Fibroblast of lung (primary cell): Measurements from ENCODE around the gene AURKB. TPM values are rescaled to one million over a fixed set of nuclear protein-coding genes. Genes with fewer than 3 reads are reported as not detected.

ENCODE experiments used
- DNase-seq, 2 donors: peaks; one replicate each; pipeline versions ENCODE4 v3.0.0 to v3.0.0-alpha.2; 2010; ENCODE audit warnings: low read depth in 2 of 2
- H2AFZ ChIP-seq: 2 replicates; pipeline ENCODE4 v1.5.1; 2012; ENCODE audit warnings: low read length, control low read depth, inconsistent platforms
- H3K27ac ChIP-seq: 2 replicates; pipeline ENCODE4 v1.5.1; 2011; ENCODE audit warnings: low read length, control low read depth; ENCODE audit not compliant: insufficient read depth
- H3K27me3 ChIP-seq: 2 replicates; pipeline ENCODE4 v1.5.1; 2011; ENCODE audit warnings: mild to moderate bottlenecking, low read length; ENCODE audit not compliant: control insufficient read depth, insufficient read depth
- H3K36me3 ChIP-seq: 2 replicates; pipeline ENCODE4 v1.5.1; 2011; ENCODE audit warnings: low read length; ENCODE audit not compliant: control insufficient read depth, insufficient read depth
- H3K4me1 ChIP-seq: 2 replicates; pipeline ENCODE4 v1.5.1; 2011; ENCODE audit warnings: low read length; ENCODE audit not compliant: control insufficient read depth, insufficient read depth; ENCODE audit errors: extremely low read depth
- H3K4me2 ChIP-seq: 2 replicates; pipeline ENCODE4 v1.5.1; 2011; ENCODE audit warnings: low read length, control low read depth; ENCODE audit not compliant: insufficient read depth; ENCODE audit errors: extremely low read depth
- H3K4me3 ChIP-seq, 4 experiments: fragments of 200-600 bp in 1 of 4; sonication (generic) in 1 of 4; replicated peaks in 1 of 4; 2 replicates each; pipeline ENCODE4 v1.5.1; 2011 to 2016; ENCODE audit warnings: low read length in 4 of 4, low read depth in 3 of 4, mild to moderate bottlenecking in 3 of 4, control low read depth in 2 of 4, inconsistent platforms in 1 of 4, mixed read lengths in 1 of 4; ENCODE audit not compliant: insufficient read depth in 1 of 4; ENCODE audit errors: control extremely low read depth in 1 of 4
- H3K79me2 ChIP-seq: 2 replicates; pipeline ENCODE4 v1.5.1; 2012; ENCODE audit warnings: mild to moderate bottlenecking, low read length, inconsistent platforms; ENCODE audit not compliant: control insufficient read depth, insufficient read depth
- H3K9ac ChIP-seq: 2 replicates; pipeline ENCODE4 v1.5.1; 2011; ENCODE audit warnings: mild to moderate bottlenecking, low read length, control low read depth; ENCODE audit not compliant: insufficient read depth
- H3K9me3 ChIP-seq: 2 replicates; pipeline ENCODE4 v1.5.1; 2012; ENCODE audit warnings: low read depth, low read length; ENCODE audit not compliant: control insufficient read depth, insufficient read depth
- H4K20me1 ChIP-seq: 2 replicates; pipeline ENCODE4 v1.5.1; 2011; ENCODE audit warnings: low read length; ENCODE audit not compliant: control insufficient read depth, insufficient read depth; ENCODE audit errors: extremely low read depth
- CTCF ChIP-seq, 2 donors: IDR thresholded peaks in 1 of 2; conservative IDR thresholded peaks in 1 of 2; 1 replicate in 1 of 2; 2 replicates in 1 of 2; pipeline ENCODE4 v1.5.1; 2011 to 2012; ENCODE audit warnings: low read length in 2 of 2, control low read depth in 1 of 2, inconsistent platforms in 1 of 2, low read depth in 1 of 2, mild to moderate bottlenecking in 1 of 2
- EZH2 ChIP-seq: IDR thresholded peaks from 2 replicates; pipeline ENCODE4 v1.5.1; 2012; ENCODE audit warnings: low read length, control low read depth, mild to moderate bottlenecking; ENCODE audit errors: missing control alignments
- polyA plus RNA-seq, 2 donors: library from polyadenylated mRNA; depleted of rRNA in 1 of 2; stranded (reverse) in 1 of 2; unstranded in 1 of 2; fragments of >200 nt; gene quantifications; 2 replicates each; pipeline ENCODE4 v1.2.1, GENCODE V29; 2011 to 2012; ENCODE audit warnings: missing spikeins in 1 of 2
- total RNA-seq: library from RNA; depleted of rRNA; stranded (reverse); fragments of >200 nt; gene quantifications from 2 replicates; pipeline ENCODE4 v1.2.1, GENCODE V29; 2014

AURKB gene
- total and polyA plus RNA-seq, 2 donors (not counting 1 experiment from before 2014, with no cell fraction given): 7.5 to 8.4 TPM

DNA sequence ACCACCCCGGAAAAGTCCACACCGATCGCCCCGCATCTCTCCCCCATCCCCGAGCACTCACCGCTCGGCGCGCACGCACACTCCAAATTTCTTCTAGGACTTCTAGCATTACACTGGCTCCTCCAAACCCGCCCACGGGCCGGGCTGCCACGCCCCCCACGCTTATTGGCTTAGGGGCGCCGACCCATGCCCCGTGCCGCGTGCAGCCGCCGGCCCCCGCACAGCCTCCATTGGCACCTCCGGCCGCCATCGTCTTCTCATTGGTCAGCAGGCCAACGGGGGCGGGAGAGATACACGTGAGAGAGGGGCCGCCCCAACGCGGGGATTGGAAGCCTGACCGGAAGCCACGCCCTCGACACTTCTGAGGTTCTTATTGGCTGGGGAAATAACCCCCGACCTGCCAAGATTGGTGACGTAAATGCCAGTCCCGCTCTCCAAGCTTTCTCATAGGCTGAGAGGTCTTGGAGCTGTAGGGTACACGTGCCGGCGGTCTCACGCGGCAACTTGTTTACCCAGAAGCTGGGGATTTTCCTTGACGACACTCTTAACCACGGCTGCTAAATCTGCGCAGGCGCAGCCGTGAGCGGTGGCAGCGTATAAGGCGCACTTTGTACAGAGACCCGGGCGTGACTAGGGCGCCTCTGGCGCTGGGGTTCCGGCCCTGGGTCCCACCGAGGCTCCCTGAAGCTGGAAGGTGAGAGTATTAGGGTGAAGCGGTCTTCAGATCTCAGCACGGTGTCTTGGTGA, 54.0 kb downstream of the AURKB start:
- H2AFZ ChIP-seq: no peak overlapping the region
- H3K36me3 ChIP-seq: peaks cover 9% of the 10 kb centered on the region
- peak overlapping the region; percentile 96 for H3K27ac ChIP-seq
- peaks cover 6% of the 10 kb centered on the region for H3K79me2 ChIP-seq
- H3K4me3 ChIP-seq: peak overlapping the region; percentile 61 to 88 (median 72)
- H4K20me1 ChIP-seq: no peaks in the 10 kb centered on the region
- peaks cover 33% of the 10 kb centered on the region for H3K4me1 ChIP-seq
- no peaks in the 10 kb centered on the region for H3K27me3 ChIP-seq
- H3K4me2 ChIP-seq: peak overlapping the region; percentile 93
- H3K9ac ChIP-seq: peak overlapping the region; percentile 89
- no peaks in the 10 kb centered on the region for H3K9me3 ChIP-seq
- peak; percentile 100 for DNase-seq
- TF ChIP-seq CTCF (conservative IDR thresholded peaks at IDR 0.05 in 1 of 2, IDR thresholded peaks at IDR 0.05 in 1 of 2; ENCODE audit: low read depth in 1 of 2, low read length in 2 of 2): no peak
- no peak for TF ChIP-seq EZH2

DNA sequence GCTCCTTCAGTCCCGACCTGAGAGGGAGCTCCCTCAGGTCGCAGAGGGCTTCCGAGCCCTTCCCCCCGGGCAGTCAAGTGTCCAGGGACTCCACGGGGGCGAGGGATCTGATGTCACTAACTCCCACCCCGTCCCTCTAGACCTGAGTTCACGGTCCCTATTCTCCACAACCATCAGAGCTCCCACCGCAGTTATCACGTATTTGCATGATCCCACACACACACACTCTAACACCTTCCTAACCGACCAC, 54.5 kb downstream of the AURKB start:
- no peak for DNase-seq
- H3K4me2 ChIP-seq: peak overlapping the region; percentile 93

More for the DNA sequence above, 54.5 kb downstream of the AURKB start:
- Histone ChIP-seq H2AFZ (no peak overlapping the region), H3K79me2 (peaks cover 2% of the 10 kb centered on the region), H3K4me3 (peak overlapping the region; percentile 61 to 88 (median 72)), H3K27ac (peak overlapping the region; percentile 88), H3K9ac (peak overlapping the region; percentile 89), H3K36me3 (peaks cover 5% of the 10 kb centered on the region), H3K4me1 (peaks cover 29% of the 10 kb centered on the region), H3K27me3 (no peaks in the 10 kb centered on the region), H3K9me3 (no peaks in the 10 kb centered on the region), H4K20me1 (no peaks in the 10 kb centered on the region)
- no peak for TF ChIP-seq EZH2
- TF ChIP-seq CTCF (conservative IDR thresholded peaks at IDR 0.05 in 1 of 2, IDR thresholded peaks at IDR 0.05 in 1 of 2; ENCODE audit: low read depth in 1 of 2, low read length in 2 of 2): no peak
